Measurements from ENCODE around the gene CYTH3. TPM values are rescaled to one million over a fixed set of nuclear protein-coding genes. Genes with fewer than 3 reads are reported as not detected.

The CYTH3 gene
- total RNA-seq, 3 donors from 2014 or later (not counting 1 experiment from before 2014, with no cell fraction given): 7.7 to 42.6 (median 13.6) TPM

- no peaks in the 10 kb centered on the region for H3K27me3 ChIP-seq (ENCODE audit: control insufficient read depth, insufficient read depth, low read length)
- no peak overlapping the region for H3K27ac ChIP-seq (ENCODE audit: low read length)
- no CpG with 5 or more reads among the region's 1 CpG for WGBS (ENCODE audit: insufficient coverage)
- Mint-ChIP-seq H3K4me1 (peaks cover 7 to 12% of the 10 kb centered on the region in 2 donors), H3K9me3 (no peaks in the 10 kb centered on the region), H3K27me3 (ENCODE audit: low read depth in 2 of 2) (no peaks in the 10 kb centered on the region), H3K4me3 (no peak overlapping the region), H3K27ac (no peak overlapping the region), H3K36me3 (peaks cover 3% of the 10 kb centered on the region)
- TF ChIP-seq CTCF (IDR thresholded peaks at IDR 0.05): no peak
- intact Hi-C loops (cut with micrococcal nuclease): no loop called here
- ATAC-seq (no peak), DNase-seq (no peak)
- no peaks in the 10 kb centered on the region for H3K9me3 ChIP-seq (ENCODE audit: control insufficient read depth, insufficient read depth, low read length)
- H3K36me3 ChIP-seq (ENCODE audit: control insufficient read depth, insufficient read depth, low read length): peaks cover 25% of the 10 kb centered on the region
- H3K4me1 ChIP-seq (ENCODE audit: control insufficient read depth, insufficient read depth, low read length): no peaks in the 10 kb centered on the region
- no peak overlapping the region for H3K4me3 ChIP-seq (ENCODE audit: low read length)
Observed at GRCh38 chr7:6127110-6127490, 145.3 kb downstream of the CYTH3 start.

- Mint-ChIP-seq H3K27me3 (ENCODE audit: low read depth in 2 of 2) (no peaks in the 10 kb centered on the region), H3K9me3 (peaks cover 3 to 8% of the 10 kb centered on the region in 2 donors), H3K4me1 (peaks cover 0 to 12% of the 10 kb centered on the region in 2 donors), H3K27ac (no peak overlapping the region), H3K4me3 (no peak overlapping the region), H3K36me3 (peaks cover 16% of the 10 kb centered on the region)
- no peak for TF ChIP-seq CTCF (IDR thresholded peaks at IDR 0.05)
- Histone ChIP-seq H3K27me3 (ENCODE audit: control insufficient read depth, insufficient read depth, low read length) (no peaks in the 10 kb centered on the region), H3K4me1 (ENCODE audit: control insufficient read depth, insufficient read depth, low read length) (no peaks in the 10 kb centered on the region), H3K27ac (ENCODE audit: low read length) (no peak overlapping the region), H3K4me3 (ENCODE audit: low read length) (no peak overlapping the region), H3K36me3 (ENCODE audit: control insufficient read depth, insufficient read depth, low read length) (peaks cover 39% of the 10 kb centered on the region), H3K9me3 (ENCODE audit: control insufficient read depth, insufficient read depth, low read length) (no peaks in the 10 kb centered on the region)
- ATAC-seq (no peak), DNase-seq (no peak)
- intact Hi-C loops (cut with micrococcal nuclease): no loop called here
- WGBS (ENCODE audit: insufficient coverage): 100% methylated on average over 8 of the region's 8 CpGs
Observed at GRCh38 chr7:6123843-6124242, 148.6 kb downstream of the CYTH3 start.

GRCh38 chr7:6121141-6121540, 151.3 kb downstream of the CYTH3 start:
- intact Hi-C loops (cut with micrococcal nuclease): no loop called here
- 90% methylated on average over 2 of the region's 2 CpGs for WGBS (ENCODE audit: insufficient coverage)
- Mint-ChIP-seq H3K4me3 (no peak overlapping the region), H3K27me3 (ENCODE audit: low read depth in 2 of 2) (no peaks in the 10 kb centered on the region), H3K4me1 (peaks cover 6 to 7% of the 10 kb centered on the region in 2 donors), H3K9me3 (peaks cover 3 to 8% of the 10 kb centered on the region in 2 donors), H3K27ac (no peak overlapping the region), H3K36me3 (peaks cover 34% of the 10 kb centered on the region)
- H3K27me3 ChIP-seq (ENCODE audit: control insufficient read depth, insufficient read depth, low read length): no peaks in the 10 kb centered on the region
- no peaks in the 10 kb centered on the region for H3K4me1 ChIP-seq (ENCODE audit: control insufficient read depth, insufficient read depth, low read length)
- TF ChIP-seq CTCF (IDR thresholded peaks at IDR 0.05): no peak
- H3K27ac ChIP-seq (ENCODE audit: low read length): no peak overlapping the region
- ATAC-seq: no peak
- no peak overlapping the region for H3K4me3 ChIP-seq (ENCODE audit: low read length)
- no peaks in the 10 kb centered on the region for H3K9me3 ChIP-seq (ENCODE audit: control insufficient read depth, insufficient read depth, low read length)
- H3K36me3 ChIP-seq (ENCODE audit: control insufficient read depth, insufficient read depth, low read length): peaks cover 49% of the 10 kb centered on the region
- DNase-seq: no peak

- peaks cover 6 to 7% of the 10 kb centered on the region in 2 donors for H3K4me1 Mint-ChIP-seq
- Histone ChIP-seq H3K27ac (ENCODE audit: low read length) (no peak overlapping the region), H3K36me3 (ENCODE audit: control insufficient read depth, insufficient read depth, low read length) (peaks cover 67% of the 10 kb centered on the region), H3K27me3 (ENCODE audit: control insufficient read depth, insufficient read depth, low read length) (no peaks in the 10 kb centered on the region), H3K4me1 (ENCODE audit: control insufficient read depth, insufficient read depth, low read length) (no peaks in the 10 kb centered on the region), H3K4me3 (ENCODE audit: low read length) (no peak overlapping the region), H3K9me3 (ENCODE audit: control insufficient read depth, insufficient read depth, low read length) (no peaks in the 10 kb centered on the region)
- no peaks in the 10 kb centered on the region for H3K27me3 Mint-ChIP-seq (ENCODE audit: low read depth in 2 of 2)
- H3K9me3 Mint-ChIP-seq: peaks cover 3 to 8% of the 10 kb centered on the region in 2 donors
- no peak for TF ChIP-seq CTCF (IDR thresholded peaks at IDR 0.05)
- DNase-seq (no peak), ATAC-seq (no peak)
- intact Hi-C loops (cut with micrococcal nuclease): no loop called here
- no peak overlapping the region for H3K27ac Mint-ChIP-seq
- peaks cover 34% of the 10 kb centered on the region for H3K36me3 Mint-ChIP-seq
- 57% methylated on average over 2 of the region's 2 CpGs for WGBS (ENCODE audit: insufficient coverage)
- H3K4me3 Mint-ChIP-seq: no peak overlapping the region
Observed at GRCh38 chr7:6117533-6117932, 154.9 kb downstream of the CYTH3 start.
